ENCODE data around the gene CDH18.

DNA sequence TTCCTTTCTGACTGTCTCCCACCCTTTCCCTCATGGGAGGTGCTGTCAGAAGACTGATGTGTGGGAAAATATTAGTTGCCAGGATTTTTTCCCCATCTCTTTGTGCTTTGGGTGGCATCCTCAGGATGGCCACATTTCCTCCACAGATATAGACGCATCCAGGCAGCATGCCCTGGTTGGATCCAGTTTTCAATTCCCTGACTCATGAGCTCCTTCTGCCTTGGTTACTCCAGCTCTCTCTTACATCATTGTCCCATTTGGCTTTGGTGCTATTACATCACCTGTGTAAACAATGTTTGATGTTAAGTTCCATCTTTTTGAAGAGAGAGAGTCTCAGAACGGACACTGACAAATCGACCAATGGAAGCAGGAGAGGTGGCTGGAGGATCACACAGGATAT lies 302.5 kb downstream of the CDH18 start:
- TF ChIP-seq, protein P1, sequence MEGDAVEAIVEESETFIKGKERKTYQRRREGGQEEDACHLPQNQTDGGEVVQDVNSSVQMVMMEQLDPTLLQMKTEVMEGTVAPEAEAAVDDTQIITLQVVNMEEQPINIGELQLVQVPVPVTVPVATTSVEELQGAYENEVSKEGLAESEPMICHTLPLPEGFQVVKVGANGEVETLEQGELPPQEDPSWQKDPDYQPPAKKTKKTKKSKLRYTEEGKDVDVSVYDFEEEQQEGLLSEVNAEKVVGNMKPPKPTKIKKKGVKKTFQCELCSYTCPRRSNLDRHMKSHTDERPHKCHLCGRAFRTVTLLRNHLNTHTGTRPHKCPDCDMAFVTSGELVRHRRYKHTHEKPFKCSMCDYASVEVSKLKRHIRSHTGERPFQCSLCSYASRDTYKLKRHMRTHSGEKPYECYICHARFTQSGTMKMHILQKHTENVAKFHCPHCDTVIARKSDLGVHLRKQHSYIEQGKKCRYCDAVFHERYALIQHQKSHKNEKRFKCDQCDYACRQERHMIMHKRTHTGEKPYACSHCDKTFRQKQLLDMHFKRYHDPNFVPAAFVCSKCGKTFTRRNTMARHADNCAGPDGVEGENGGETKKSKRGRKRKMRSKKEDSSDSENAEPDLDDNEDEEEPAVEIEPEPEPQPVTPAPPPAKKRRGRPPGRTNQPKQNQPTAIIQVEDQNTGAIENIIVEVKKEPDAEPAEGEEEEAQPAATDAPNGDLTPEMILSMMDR (IDR thresholded peaks at IDR 0.05; ENCODE audit: insufficient read depth, low read length, poor library complexity, severe bottlenecking), result no peak
- no peak for TF ChIP-seq EZH2phosphoT487 (conservative IDR thresholded peaks at IDR 0.05; ENCODE audit: low read length)

Measured in SU-DHL-6 (cell line).